ENCODE measurements around the gene COL4A2.

The COL4A2 gene

GRCh38 chr13:110492679-110493593, 185.9 kb downstream of the COL4A2 start:
- peaks cover 66% of the 10 kb centered on the region for H3K36me3 Mint-ChIP-seq (ENCODE audit: low read depth)
- H3K27ac Mint-ChIP-seq: no peak overlapping the region
- no peak overlapping the region for H3K4me3 Mint-ChIP-seq

GRCh38 chr13:110493613-110494012, 186.5 kb downstream of the COL4A2 start:
- no peak overlapping the region for H3K4me3 Mint-ChIP-seq
- TF ChIP-seq CTCF (IDR thresholded peaks at IDR 0.05; ENCODE audit: unreplicated experiment in 3 of 3): no peak
- H3K27me3 Mint-ChIP-seq (ENCODE audit: low read depth): no peaks in the 10 kb centered on the region
- H3K36me3 Mint-ChIP-seq (ENCODE audit: low read depth): peaks cover 72% of the 10 kb centered on the region
- no peak overlapping the region for H3K27ac Mint-ChIP-seq
- peaks cover 5% of the 10 kb centered on the region for H3K4me1 Mint-ChIP-seq
- H3K9me3 Mint-ChIP-seq: peaks cover 2% of the 10 kb centered on the region

More at GRCh38 chr13:110492679-110493593, 185.9 kb downstream of the COL4A2 start:
- no peaks in the 10 kb centered on the region for H3K9me3 Mint-ChIP-seq
- H3K4me1 Mint-ChIP-seq: peaks cover 5% of the 10 kb centered on the region
- H3K27me3 Mint-ChIP-seq (ENCODE audit: low read depth): no peaks in the 10 kb centered on the region
- no peak for TF ChIP-seq CTCF (IDR thresholded peaks at IDR 0.05; ENCODE audit: unreplicated experiment in 3 of 3)

- H3K27me3 Mint-ChIP-seq (ENCODE audit: low read depth): no peaks in the 10 kb centered on the region
- H3K27ac Mint-ChIP-seq: no peak overlapping the region
- no peak overlapping the region for H3K4me3 Mint-ChIP-seq
- H3K4me1 Mint-ChIP-seq: peaks cover 5% of the 10 kb centered on the region
- TF ChIP-seq CTCF (IDR thresholded peaks at IDR 0.05; ENCODE audit: unreplicated experiment in 3 of 3): no peak
- peaks cover 17% of the 10 kb centered on the region for H3K9me3 Mint-ChIP-seq
- H3K36me3 Mint-ChIP-seq (ENCODE audit: low read depth): peaks cover 76% of the 10 kb centered on the region
These were observed 188.3 kb downstream of the COL4A2 start for GRCh38 chr13:110495376-110495775.

- no peaks in the 10 kb centered on the region for H3K27me3 Mint-ChIP-seq (ENCODE audit: low read depth)
- no peak overlapping the region for H3K27ac Mint-ChIP-seq
- H3K36me3 Mint-ChIP-seq (ENCODE audit: low read depth): peaks cover 81% of the 10 kb centered on the region
- peaks cover 5% of the 10 kb centered on the region for H3K4me1 Mint-ChIP-seq
- H3K4me3 Mint-ChIP-seq: no peak overlapping the region
- peaks cover 17% of the 10 kb centered on the region for H3K9me3 Mint-ChIP-seq
- TF ChIP-seq CTCF (IDR thresholded peaks at IDR 0.05; ENCODE audit: unreplicated experiment in 3 of 3): no peak
These were observed 188.8 kb downstream of the COL4A2 start for GRCh38 chr13:110495881-110496280.

GRCh38 chr13:110496281-110496680, 189.2 kb downstream of the COL4A2 start:
- Mint-ChIP-seq H3K9me3 (peaks cover 17% of the 10 kb centered on the region), H3K36me3 (ENCODE audit: low read depth) (peaks cover 83% of the 10 kb centered on the region)

More at GRCh38 chr13:110496281-110496680, 189.2 kb downstream of the COL4A2 start:
- H3K27ac Mint-ChIP-seq: no peak overlapping the region
- TF ChIP-seq CTCF (IDR thresholded peaks at IDR 0.05; ENCODE audit: unreplicated experiment in 3 of 3): no peak
- H3K4me1 Mint-ChIP-seq: peaks cover 5% of the 10 kb centered on the region
- no peak overlapping the region for H3K4me3 Mint-ChIP-seq
- no peaks in the 10 kb centered on the region for H3K27me3 Mint-ChIP-seq (ENCODE audit: low read depth)
